SU-DHL-6 (cell line): Measurements from ENCODE around the gene PARP8.
A peak's percentile ranks its signal among the peaks of the same experiment; 100 is the strongest.

ENCODE experiments used
- H2AFZ ChIP-seq: fragments of 200-600 bp; sonication (generic); 2 replicates; pipeline ENCODE4 v1.6.1; 2014; ENCODE audit warnings: low read depth, mild to moderate bottlenecking, moderate library complexity, mixed read lengths, antibody characterized with exemption, low read length; ENCODE audit not compliant: severe bottlenecking
- H3F3A ChIP-seq: fragments of 200-600 bp; shearing (Covaris generic); 2 replicates; pipeline ENCODE4 v1.6.0; 2016; ENCODE audit warnings: antibody characterized with exemption, mild to moderate bottlenecking; ENCODE audit not compliant: insufficient read depth
- H3K27ac ChIP-seq: fragments of 200-600 bp; sonication (generic); 2 replicates; pipeline ENCODE4 v1.5.1; 2016; ENCODE audit warnings: low read depth, mild to moderate bottlenecking, low read length, moderate library complexity, mixed read lengths
- H3K27me3 ChIP-seq: fragments of 200-600 bp; sonication (generic), shearing (Covaris generic); 2 replicates; pipeline ENCODE4 v1.6.0; 2014; ENCODE audit warnings: mild to moderate bottlenecking, low read length
- H3K36me3 ChIP-seq: fragments of 200-600 bp; sonication (generic); 2 replicates; pipeline ENCODE4 v1.6.1; 2014; ENCODE audit warnings: mild to moderate bottlenecking, low read length, mixed read lengths
- H3K4me2 ChIP-seq: fragments of 300-600, 200-600 bp; shearing (Covaris generic), sonication (generic); 2 replicates; pipeline ENCODE4 v1.6.0; 2014; ENCODE audit warnings: low read length, low read depth, mild to moderate bottlenecking; ENCODE audit not compliant: poor library complexity, severe bottlenecking
- H3K4me3 ChIP-seq: fragments of 200-600 bp; sonication (generic); 2 replicates; pipeline ENCODE4 v1.5.1; 2014; ENCODE audit warnings: antibody characterized with exemption, low read length, mild to moderate bottlenecking, mixed read lengths; ENCODE audit not compliant: insufficient read depth, poor library complexity, severe bottlenecking
- H3K79me2 ChIP-seq: fragments of 200-600 bp; sonication (generic); 2 replicates; pipeline ENCODE4 v1.6.1; 2014; ENCODE audit warnings: mild to moderate bottlenecking, low read length, moderate library complexity; ENCODE audit not compliant: insufficient read depth
- H3K9ac ChIP-seq: fragments of 200-600 bp; sonication (generic); 2 replicates; pipeline ENCODE4 v1.7.0; 2014; ENCODE audit warnings: mild to moderate bottlenecking, low read length
- H3K9me2 ChIP-seq: fragments of 200-600 bp; sonication (generic); replicated peaks from 2 replicates; pipeline ENCODE4 v1.6.1; 2014; ENCODE audit warnings: low read length; ENCODE audit not compliant: insufficient read depth
- H3K9me3 ChIP-seq: fragments of 200-600 bp; sonication (generic); 2 replicates; pipeline ENCODE4 v1.6.1; 2014; ENCODE audit warnings: low read length, mixed read lengths; ENCODE audit not compliant: insufficient read depth
- H4K20me1 ChIP-seq: fragments of 200-600 bp; sonication (generic); 2 replicates; pipeline ENCODE4 v1.6.1; 2014; ENCODE audit warnings: low read depth, mild to moderate bottlenecking, antibody characterized with exemption, low read length, moderate library complexity, mixed read lengths
- EZH2phosphoT487 ChIP-seq: fragments of 200-600 bp; sonication (generic), shearing (Covaris generic); conservative IDR thresholded peaks from 2 replicates; pipeline ENCODE4 v1.6.1; 2018; ENCODE audit warnings: mild to moderate bottlenecking, antibody characterized with exemption, low read length, moderate library complexity, mixed read lengths
- TF ChIP-seq, protein P1 (sequence below): fragments of 200-600 bp; sonication (generic); IDR thresholded peaks from one replicate; pipeline ENCODE4 v1.5.1; 2017; ENCODE audit warnings: antibody characterized with exemption, mild to moderate bottlenecking, low read length, moderate library complexity; ENCODE audit not compliant: insufficient read depth, poor library complexity, severe bottlenecking

The PARP8 gene

DNA sequence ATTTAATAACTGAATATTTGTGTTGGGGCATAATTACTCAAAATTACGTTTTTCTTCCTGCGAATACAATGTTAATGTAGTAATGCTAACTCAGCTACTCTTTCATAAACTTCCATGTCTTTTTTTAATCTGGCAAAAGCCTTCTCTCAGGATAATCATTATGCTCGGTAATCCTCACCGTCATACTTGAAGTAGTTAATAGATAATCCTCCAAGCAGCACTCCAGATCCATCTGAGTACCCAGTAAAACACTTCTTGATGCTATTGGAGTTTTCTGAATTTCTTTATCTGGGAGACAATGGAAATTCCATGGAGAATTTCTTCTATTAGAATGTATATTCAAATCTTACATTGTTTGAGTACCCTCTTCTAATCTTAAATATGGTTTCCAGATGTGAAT, 34.3 kb downstream of the PARP8 start:
- Histone ChIP-seq H3K27me3 (no peaks in the 10 kb centered on the region), H3K4me3 (no peak overlapping the region), H3K4me2 (no peak overlapping the region), H3K79me2 (no peaks in the 10 kb centered on the region), H3K27ac (no peak overlapping the region), H3K9me2 (no peaks in the 10 kb centered on the region), H4K20me1 (peaks cover 6% of the 10 kb centered on the region; the same call in 1 of the 2 replicates), H2AFZ (no peak overlapping the region), H3K9me3 (no peaks in the 10 kb centered on the region), H3F3A (no peaks in the 10 kb centered on the region), H3K9ac (no peak overlapping the region), H3K36me3 (no peaks in the 10 kb centered on the region)
- TF ChIP-seq, protein P1, sequence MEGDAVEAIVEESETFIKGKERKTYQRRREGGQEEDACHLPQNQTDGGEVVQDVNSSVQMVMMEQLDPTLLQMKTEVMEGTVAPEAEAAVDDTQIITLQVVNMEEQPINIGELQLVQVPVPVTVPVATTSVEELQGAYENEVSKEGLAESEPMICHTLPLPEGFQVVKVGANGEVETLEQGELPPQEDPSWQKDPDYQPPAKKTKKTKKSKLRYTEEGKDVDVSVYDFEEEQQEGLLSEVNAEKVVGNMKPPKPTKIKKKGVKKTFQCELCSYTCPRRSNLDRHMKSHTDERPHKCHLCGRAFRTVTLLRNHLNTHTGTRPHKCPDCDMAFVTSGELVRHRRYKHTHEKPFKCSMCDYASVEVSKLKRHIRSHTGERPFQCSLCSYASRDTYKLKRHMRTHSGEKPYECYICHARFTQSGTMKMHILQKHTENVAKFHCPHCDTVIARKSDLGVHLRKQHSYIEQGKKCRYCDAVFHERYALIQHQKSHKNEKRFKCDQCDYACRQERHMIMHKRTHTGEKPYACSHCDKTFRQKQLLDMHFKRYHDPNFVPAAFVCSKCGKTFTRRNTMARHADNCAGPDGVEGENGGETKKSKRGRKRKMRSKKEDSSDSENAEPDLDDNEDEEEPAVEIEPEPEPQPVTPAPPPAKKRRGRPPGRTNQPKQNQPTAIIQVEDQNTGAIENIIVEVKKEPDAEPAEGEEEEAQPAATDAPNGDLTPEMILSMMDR = no peak
- TF ChIP-seq EZH2phosphoT487 = no peak

DNA sequence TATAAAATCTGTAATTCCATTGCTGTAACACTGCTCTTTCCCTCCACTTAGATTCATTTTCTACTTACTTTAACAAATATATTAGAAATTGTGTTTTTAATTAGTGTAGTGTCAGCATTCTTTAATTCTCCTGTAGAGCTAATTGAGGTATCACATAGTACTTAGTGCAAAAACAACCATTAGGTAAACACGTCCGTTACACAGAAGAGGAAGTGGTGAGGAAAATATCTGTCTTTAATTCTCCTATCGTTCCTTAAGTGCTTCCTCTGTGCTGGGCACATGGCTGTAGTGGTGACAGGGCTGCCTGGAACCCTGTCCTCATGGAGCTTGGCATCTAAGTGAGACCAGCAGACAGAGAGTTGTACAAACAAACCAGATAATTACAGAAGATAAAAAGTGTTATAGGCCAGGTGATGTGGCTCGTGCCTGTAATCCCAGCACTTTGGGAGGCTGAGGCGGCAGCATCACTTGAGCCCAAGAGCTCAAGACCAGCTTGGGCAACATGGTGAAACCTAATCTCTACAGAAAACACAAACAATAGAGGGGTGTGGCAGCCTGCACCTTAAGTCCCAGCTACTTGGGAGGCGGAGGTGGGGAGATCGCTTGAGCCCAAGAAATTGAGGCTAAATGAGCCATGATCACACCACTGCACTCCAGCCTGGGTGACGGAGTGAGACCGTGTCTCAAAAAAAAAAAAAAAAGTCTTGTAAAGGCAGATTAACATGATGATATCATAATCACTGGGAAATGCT, 36.4 kb downstream of the PARP8 start:
- no peaks in the 10 kb centered on the region for H3K36me3 ChIP-seq
- no peak overlapping the region for H2AFZ ChIP-seq
- no peaks in the 10 kb centered on the region for H3F3A ChIP-seq
- peak overlapping the region; percentile 41; the same call in 1 of the 2 replicates for H3K27ac ChIP-seq
- no peak overlapping the region for H3K4me3 ChIP-seq
- no peak overlapping the region for H3K9ac ChIP-seq
- no peaks in the 10 kb centered on the region for H3K9me2 ChIP-seq
- peaks cover 18% of the 10 kb centered on the region; the same call in 1 of the 2 replicates for H4K20me1 ChIP-seq
- peak overlapping the region; percentile 35 for H3K4me2 ChIP-seq
- no peaks in the 10 kb centered on the region for H3K9me3 ChIP-seq
- no peaks in the 10 kb centered on the region for H3K79me2 ChIP-seq
- TF ChIP-seq EZH2phosphoT487 = no peak
- TF ChIP-seq, protein P1 = no peak
- no peaks in the 10 kb centered on the region for H3K27me3 ChIP-seq

DNA sequence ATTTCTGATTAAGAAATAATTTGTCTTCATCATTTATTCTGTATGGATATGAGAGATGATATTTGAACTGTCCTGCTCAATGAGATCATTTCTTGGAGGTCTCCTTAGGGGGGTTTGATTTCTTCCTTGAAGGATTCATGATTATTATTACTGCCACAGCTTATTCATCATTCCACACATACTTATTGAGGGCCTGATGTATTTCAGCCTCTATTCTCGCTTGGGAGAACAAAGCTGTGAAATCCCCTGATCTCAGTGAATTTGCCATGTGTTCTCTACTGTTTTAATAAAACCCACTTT, 36.9 kb downstream of the PARP8 start:
- H3K79me2 ChIP-seq = no peaks in the 10 kb centered on the region
- H3K9me3 ChIP-seq = no peaks in the 10 kb centered on the region
- peaks cover 18% of the 10 kb centered on the region; the same call in 1 of the 2 replicates for H4K20me1 ChIP-seq
- no peaks in the 10 kb centered on the region for H3K27me3 ChIP-seq
- no peak overlapping the region for H2AFZ ChIP-seq
- no peak overlapping the region for H3K4me2 ChIP-seq
- H3K4me3 ChIP-seq = no peak overlapping the region
- H3K27ac ChIP-seq = no peak overlapping the region
- no peak for TF ChIP-seq EZH2phosphoT487
- TF ChIP-seq, protein P1 = no peak
- no peak overlapping the region for H3K9ac ChIP-seq
- H3F3A ChIP-seq = no peaks in the 10 kb centered on the region
- no peaks in the 10 kb centered on the region for H3K36me3 ChIP-seq
- no peaks in the 10 kb centered on the region for H3K9me2 ChIP-seq
